Measurements from ENCODE around the gene FXYD4. TPM values are rescaled to one million over a fixed set of nuclear protein-coding genes. Genes with fewer than 3 reads are reported as not detected.

FXYD4 gene
- total and polyA plus RNA-seq, 2 of the 8 experiments (the other 6 are each of a cell fraction or from before 2014, with no cell fraction given), result not detected

DNA sequence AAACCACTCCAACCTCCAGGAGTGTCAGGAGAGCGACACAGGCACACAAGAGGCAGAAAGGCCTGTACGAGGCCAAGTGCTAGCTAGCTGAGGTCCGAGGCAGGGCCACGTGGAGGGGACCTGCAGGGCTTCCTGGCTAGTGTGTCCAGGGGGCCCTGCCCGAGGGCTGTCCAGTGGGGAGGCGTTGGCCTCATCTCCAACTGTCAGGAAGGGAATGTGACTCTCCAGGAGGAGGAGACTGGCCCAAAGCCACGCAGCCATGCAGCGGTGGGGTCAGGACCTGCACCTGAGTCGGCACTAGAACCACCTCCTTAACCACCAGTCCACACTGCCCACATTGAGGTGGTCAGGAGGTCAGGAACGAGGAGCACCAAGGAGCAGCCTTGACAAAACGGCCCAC, 32.3 kb upstream of the FXYD4 start (continued):
- no peak for TF ChIP-seq CTBP2 (IDR thresholded peaks at IDR 0.05; ENCODE audit: borderline replicate concordance, insufficient read depth, insufficient read length, low read length)
- no peak for TF ChIP-seq CREB1 (IDR thresholded peaks at IDR 0.05)
- no peak for TF ChIP-seq TCF12 (IDR thresholded peaks at IDR 0.05; ENCODE audit: low read depth, low read length)
- TF ChIP-seq, protein P1, sequence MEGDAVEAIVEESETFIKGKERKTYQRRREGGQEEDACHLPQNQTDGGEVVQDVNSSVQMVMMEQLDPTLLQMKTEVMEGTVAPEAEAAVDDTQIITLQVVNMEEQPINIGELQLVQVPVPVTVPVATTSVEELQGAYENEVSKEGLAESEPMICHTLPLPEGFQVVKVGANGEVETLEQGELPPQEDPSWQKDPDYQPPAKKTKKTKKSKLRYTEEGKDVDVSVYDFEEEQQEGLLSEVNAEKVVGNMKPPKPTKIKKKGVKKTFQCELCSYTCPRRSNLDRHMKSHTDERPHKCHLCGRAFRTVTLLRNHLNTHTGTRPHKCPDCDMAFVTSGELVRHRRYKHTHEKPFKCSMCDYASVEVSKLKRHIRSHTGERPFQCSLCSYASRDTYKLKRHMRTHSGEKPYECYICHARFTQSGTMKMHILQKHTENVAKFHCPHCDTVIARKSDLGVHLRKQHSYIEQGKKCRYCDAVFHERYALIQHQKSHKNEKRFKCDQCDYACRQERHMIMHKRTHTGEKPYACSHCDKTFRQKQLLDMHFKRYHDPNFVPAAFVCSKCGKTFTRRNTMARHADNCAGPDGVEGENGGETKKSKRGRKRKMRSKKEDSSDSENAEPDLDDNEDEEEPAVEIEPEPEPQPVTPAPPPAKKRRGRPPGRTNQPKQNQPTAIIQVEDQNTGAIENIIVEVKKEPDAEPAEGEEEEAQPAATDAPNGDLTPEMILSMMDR (IDR thresholded peaks at IDR 0.05; ENCODE audit: control extremely low read depth in 1 of 3, insufficient read depth in 1 of 3, low read depth in 1 of 3, low read length in 3 of 3), result no peak
- TF ChIP-seq RNF2 (IDR thresholded peaks at IDR 0.05; ENCODE audit: borderline replicate concordance, low read depth, low read length, missing control alignments, poor library complexity, severe bottlenecking), result no peak
- TF ChIP-seq, protein P2, sequence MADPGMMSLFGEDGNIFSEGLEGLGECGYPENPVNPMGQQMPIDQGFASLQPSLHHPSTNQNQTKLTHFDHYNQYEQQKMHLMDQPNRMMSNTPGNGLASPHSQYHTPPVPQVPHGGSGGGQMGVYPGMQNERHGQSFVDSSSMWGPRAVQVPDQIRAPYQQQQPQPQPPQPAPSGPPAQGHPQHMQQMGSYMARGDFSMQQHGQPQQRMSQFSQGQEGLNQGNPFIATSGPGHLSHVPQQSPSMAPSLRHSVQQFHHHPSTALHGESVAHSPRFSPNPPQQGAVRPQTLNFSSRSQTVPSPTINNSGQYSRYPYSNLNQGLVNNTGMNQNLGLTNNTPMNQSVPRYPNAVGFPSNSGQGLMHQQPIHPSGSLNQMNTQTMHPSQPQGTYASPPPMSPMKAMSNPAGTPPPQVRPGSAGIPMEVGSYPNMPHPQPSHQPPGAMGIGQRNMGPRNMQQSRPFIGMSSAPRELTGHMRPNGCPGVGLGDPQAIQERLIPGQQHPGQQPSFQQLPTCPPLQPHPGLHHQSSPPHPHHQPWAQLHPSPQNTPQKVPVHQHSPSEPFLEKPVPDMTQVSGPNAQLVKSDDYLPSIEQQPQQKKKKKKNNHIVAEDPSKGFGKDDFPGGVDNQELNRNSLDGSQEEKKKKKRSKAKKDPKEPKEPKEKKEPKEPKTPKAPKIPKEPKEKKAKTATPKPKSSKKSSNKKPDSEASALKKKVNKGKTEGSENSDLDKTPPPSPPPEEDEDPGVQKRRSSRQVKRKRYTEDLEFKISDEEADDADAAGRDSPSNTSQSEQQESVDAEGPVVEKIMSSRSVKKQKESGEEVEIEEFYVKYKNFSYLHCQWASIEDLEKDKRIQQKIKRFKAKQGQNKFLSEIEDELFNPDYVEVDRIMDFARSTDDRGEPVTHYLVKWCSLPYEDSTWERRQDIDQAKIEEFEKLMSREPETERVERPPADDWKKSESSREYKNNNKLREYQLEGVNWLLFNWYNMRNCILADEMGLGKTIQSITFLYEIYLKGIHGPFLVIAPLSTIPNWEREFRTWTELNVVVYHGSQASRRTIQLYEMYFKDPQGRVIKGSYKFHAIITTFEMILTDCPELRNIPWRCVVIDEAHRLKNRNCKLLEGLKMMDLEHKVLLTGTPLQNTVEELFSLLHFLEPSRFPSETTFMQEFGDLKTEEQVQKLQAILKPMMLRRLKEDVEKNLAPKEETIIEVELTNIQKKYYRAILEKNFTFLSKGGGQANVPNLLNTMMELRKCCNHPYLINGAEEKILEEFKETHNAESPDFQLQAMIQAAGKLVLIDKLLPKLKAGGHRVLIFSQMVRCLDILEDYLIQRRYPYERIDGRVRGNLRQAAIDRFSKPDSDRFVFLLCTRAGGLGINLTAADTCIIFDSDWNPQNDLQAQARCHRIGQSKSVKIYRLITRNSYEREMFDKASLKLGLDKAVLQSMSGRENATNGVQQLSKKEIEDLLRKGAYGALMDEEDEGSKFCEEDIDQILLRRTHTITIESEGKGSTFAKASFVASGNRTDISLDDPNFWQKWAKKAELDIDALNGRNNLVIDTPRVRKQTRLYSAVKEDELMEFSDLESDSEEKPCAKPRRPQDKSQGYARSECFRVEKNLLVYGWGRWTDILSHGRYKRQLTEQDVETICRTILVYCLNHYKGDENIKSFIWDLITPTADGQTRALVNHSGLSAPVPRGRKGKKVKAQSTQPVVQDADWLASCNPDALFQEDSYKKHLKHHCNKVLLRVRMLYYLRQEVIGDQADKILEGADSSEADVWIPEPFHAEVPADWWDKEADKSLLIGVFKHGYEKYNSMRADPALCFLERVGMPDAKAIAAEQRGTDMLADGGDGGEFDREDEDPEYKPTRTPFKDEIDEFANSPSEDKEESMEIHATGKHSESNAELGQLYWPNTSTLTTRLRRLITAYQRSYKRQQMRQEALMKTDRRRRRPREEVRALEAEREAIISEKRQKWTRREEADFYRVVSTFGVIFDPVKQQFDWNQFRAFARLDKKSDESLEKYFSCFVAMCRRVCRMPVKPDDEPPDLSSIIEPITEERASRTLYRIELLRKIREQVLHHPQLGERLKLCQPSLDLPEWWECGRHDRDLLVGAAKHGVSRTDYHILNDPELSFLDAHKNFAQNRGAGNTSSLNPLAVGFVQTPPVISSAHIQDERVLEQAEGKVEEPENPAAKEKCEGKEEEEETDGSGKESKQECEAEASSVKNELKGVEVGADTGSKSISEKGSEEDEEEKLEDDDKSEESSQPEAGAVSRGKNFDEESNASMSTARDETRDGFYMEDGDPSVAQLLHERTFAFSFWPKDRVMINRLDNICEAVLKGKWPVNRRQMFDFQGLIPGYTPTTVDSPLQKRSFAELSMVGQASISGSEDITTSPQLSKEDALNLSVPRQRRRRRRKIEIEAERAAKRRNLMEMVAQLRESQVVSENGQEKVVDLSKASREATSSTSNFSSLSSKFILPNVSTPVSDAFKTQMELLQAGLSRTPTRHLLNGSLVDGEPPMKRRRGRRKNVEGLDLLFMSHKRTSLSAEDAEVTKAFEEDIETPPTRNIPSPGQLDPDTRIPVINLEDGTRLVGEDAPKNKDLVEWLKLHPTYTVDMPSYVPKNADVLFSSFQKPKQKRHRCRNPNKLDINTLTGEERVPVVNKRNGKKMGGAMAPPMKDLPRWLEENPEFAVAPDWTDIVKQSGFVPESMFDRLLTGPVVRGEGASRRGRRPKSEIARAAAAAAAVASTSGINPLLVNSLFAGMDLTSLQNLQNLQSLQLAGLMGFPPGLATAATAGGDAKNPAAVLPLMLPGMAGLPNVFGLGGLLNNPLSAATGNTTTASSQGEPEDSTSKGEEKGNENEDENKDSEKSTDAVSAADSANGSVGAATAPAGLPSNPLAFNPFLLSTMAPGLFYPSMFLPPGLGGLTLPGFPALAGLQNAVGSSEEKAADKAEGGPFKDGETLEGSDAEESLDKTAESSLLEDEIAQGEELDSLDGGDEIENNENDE (IDR thresholded peaks at IDR 0.05; ENCODE audit: insufficient replicate concordance, low read length), result no peak

All from H1 (cell line).